Measurements from ENCODE around the gene YPEL2. TPM values are rescaled to one million over a fixed set of nuclear protein-coding genes. Genes with fewer than 3 reads are reported as not detected.
"Not testable (repeated sequence)": the region's sequence is repeated elsewhere in the genome, so short reads cannot be mapped to it uniquely, and the experiment has no call there.

YPEL2 gene, protein sequence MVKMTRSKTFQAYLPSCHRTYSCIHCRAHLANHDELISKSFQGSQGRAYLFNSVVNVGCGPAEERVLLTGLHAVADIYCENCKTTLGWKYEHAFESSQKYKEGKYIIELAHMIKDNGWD
- 1 to 10 TPM; 7.6 to 9.4 TPM for total RNA-seq

DNA sequence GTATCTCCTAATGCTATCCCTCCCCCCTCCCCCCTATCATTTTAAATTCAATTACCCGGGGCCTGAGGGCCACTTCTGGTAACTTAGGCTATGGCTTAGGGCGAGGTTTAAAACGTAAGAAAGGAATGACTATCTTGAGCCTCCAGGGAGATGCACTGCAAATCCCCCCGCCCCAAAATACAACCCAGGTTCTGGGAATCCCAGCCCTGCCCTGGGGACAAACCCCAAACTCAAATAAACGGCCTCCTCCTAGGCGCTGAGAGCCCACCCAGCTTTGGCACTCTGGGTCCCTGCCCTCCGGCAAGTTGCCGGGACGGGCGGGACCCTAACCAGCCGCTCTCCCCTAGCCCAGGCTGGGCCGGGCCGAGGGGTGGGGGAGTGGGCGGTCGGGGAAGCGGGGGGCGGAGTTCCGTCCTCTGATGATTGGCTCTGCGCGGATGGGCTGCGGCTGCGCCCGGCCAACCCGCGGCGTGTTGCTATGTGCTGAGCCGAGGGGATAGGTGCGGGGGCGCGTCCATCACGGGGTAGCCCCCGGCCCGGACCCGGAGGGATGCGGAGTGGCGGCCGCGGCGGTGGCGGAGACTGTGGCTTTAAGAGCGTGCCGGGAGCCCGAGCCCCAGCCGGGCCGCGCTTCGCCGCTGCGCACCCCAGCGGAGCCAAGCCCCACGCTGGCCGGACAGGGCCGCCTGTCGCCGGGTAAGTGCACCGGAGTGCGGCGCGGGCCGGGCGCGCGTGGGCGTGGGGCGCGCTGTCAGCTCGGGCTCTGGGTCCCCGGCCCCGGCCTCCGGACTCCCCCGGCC, at the start of gene YPEL2:
YPEL2 (plus strand) TSS at position 527 of the 800 bp plus-strand sequence. CDS start 21,755 bp downstream, outside the sequence.
- peak; percentile 92 for DNase-seq
- no peaks in the 10 kb centered on the region for H3K27me3 Mint-ChIP-seq
- H3K4me3 Mint-ChIP-seq = peak within 1 kb of the TSS; percentile 83
- ChIA-PET CTCF (interaction anchor here (1.2 to 8.4 kb wide), 4 partner anchors 31 to 187 kb away, joined by 4 to 141 read pairs (median 10); no protein-coding TSS in a partner anchor), POLR2A (interaction anchor here (1.6 kb wide), 1 partner anchor 109 kb away, joined by 5 read pairs; no protein-coding TSS in a partner anchor)
- peak within 1 kb of the TSS; percentile 64 for H3K27ac Mint-ChIP-seq
- H3K4me1 Mint-ChIP-seq (ENCODE audit: low read depth) = peaks cover 60% of the 10 kb centered on the region
- no peaks in the 10 kb centered on the region for H3K9me3 Mint-ChIP-seq
- intact Hi-C loops (cut with micrococcal nuclease) = loop anchor here (1.0 kb wide), 1 partner anchor 31 kb away; no protein-coding TSS in a partner anchor
- no peaks in the 10 kb centered on the region for H3K36me3 Mint-ChIP-seq

- ChIA-PET CTCF (no interaction called here), POLR2A (no interaction called here)
- Mint-ChIP-seq H3K9me3 (no peaks in the 10 kb centered on the region), H3K4me3 (no peak overlapping the region), H3K36me3 (no peaks in the 10 kb centered on the region), H3K4me1 (ENCODE audit: low read depth) (peaks cover 4% of the 10 kb centered on the region), H3K27me3 (no peaks in the 10 kb centered on the region), H3K27ac (no peak overlapping the region)
- intact Hi-C loops (cut with micrococcal nuclease) = no loop called here
- no peak for DNase-seq
Measured at GRCh38 chr17:59284317-59284716, 47.1 kb upstream of the YPEL2 start.

DNA sequence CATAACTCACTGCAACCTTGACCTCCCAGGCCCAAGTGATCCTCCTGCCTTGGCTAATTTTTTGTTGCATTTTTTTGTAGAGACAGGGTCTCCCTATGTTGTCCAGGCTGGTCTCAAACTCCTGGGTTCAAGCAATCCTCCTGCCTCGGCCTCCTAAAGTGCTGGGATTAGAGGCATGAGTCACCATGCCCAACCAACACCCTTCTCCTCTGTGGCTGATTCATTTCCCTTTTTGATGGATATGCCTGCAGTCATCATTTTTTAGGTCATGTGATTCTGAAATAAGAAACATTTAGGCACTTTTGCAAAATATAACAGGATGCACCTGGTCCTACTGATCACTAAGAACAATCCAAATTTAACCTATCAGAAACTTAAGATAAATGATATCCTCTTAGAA, 44.0 kb upstream of the YPEL2 start:
- Mint-ChIP-seq H3K4me1 (ENCODE audit: low read depth) (peaks cover 4% of the 10 kb centered on the region), H3K4me3 (no peak overlapping the region), H3K27me3 (peaks cover 2% of the 10 kb centered on the region), H3K9me3 (no peaks in the 10 kb centered on the region), H3K36me3 (no peaks in the 10 kb centered on the region), H3K27ac (no peak overlapping the region)
- POLR2A ChIA-PET = no interaction called here
- intact Hi-C loops (cut with micrococcal nuclease) = no loop called here
- DNase-seq = peak; percentile 22
- CTCF ChIA-PET = no interaction called here

DNA sequence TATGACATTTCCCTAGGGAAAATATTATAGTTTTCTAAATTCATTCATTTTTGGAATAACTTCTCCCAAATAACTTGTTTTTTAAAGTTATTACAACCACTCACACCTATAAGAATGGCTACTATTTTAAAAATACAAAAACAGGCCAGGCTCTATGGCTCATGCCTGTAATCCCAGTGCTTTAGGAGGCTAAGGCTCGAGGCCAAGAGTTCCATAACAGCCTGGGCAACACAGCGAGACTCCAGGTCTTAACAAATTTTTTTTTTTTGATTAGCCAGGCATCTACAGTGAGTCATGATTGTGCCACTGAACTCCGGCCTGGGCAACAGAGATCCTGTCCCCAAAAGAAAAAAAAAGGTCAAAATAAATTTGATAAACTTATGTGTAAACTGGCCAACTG, 43.6 kb upstream of the YPEL2 start:
- Mint-ChIP-seq H3K4me1 (ENCODE audit: low read depth) (peaks cover 4% of the 10 kb centered on the region), H3K9me3 (no peaks in the 10 kb centered on the region), H3K27me3 (peaks cover 2% of the 10 kb centered on the region), H3K27ac (no peak overlapping the region), H3K4me3 (no peak overlapping the region), H3K36me3 (no peaks in the 10 kb centered on the region)
- no peak for DNase-seq
- POLR2A ChIA-PET = no interaction called here
- intact Hi-C loops (cut with micrococcal nuclease) = no loop called here
- CTCF ChIA-PET = no interaction called here

DNA sequence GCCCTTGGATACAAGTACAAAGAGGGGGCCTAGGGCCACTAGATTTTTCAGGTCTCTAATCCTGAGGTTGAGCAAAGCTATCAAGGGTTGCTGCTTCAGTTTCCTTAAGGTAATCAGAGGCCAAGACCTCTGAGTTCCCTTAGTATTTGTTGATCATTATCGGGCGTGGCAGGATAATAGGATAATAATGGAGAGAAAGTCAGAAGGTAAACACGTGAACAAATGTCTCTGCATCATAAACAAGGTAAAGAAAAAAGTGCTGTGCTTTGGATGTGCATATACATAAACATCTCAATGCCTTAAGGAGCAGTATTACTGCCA, 41.5 kb upstream of the YPEL2 start:
- peaks cover 2% of the 10 kb centered on the region for H3K27me3 Mint-ChIP-seq
- CTCF ChIA-PET = no interaction called here
- DNase-seq = no peak
- intact Hi-C loops (cut with micrococcal nuclease) = no loop called here
- no peak overlapping the region for H3K27ac Mint-ChIP-seq
- no peaks in the 10 kb centered on the region for H3K9me3 Mint-ChIP-seq
- POLR2A ChIA-PET = no interaction called here
- no peaks in the 10 kb centered on the region for H3K36me3 Mint-ChIP-seq
- peaks cover 4% of the 10 kb centered on the region for H3K4me1 Mint-ChIP-seq (ENCODE audit: low read depth)
- H3K4me3 Mint-ChIP-seq = no peak overlapping the region

- H3K4me1 Mint-ChIP-seq (ENCODE audit: low read depth); POLR2A ChIA-PET: not testable (repeated sequence)
- CTCF ChIA-PET = interaction anchor here (0.7 kb wide), 1 partner anchor 314 kb away, joined by 4 read pairs; no protein-coding TSS in a partner anchor
Measured at GRCh38 chr17:59290302-59290998, 41.0 kb upstream of the YPEL2 start.

DNA sequence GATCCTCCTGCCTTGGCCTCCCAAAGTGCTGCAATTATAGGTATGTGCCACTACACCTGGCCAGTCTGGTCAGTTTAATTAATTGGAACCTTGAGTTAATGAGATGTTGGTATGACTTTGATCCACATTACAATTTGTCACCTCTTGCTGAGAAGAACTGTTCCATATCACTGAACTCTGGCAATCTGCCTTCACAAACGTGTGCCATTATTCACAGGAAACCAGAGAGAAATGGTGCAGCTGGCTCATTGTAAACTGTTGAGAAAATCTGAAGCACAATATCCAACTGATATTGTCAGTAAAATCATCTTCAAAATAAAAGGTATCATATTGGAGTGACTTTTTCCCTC, 39.3 kb upstream of the YPEL2 start:
- H3K27me3 Mint-ChIP-seq = peaks cover 2% of the 10 kb centered on the region
- intact Hi-C loops (cut with micrococcal nuclease) = no loop called here
- H3K4me3 Mint-ChIP-seq = no peak overlapping the region
- H3K9me3 Mint-ChIP-seq = no peaks in the 10 kb centered on the region
- CTCF ChIA-PET = no interaction called here
- H3K4me1 Mint-ChIP-seq (ENCODE audit: low read depth) = peaks cover 4% of the 10 kb centered on the region
- H3K36me3 Mint-ChIP-seq = no peaks in the 10 kb centered on the region
- no peak for DNase-seq
- POLR2A ChIA-PET = interaction anchor here (0.8 kb wide), 1 partner anchor 464 kb away, joined by 3 read pairs; no protein-coding TSS in a partner anchor
- H3K27ac Mint-ChIP-seq = no peak overlapping the region

More at GRCh38 chr17:59290302-59290998, 41.0 kb upstream of the YPEL2 start:
- H3K27ac Mint-ChIP-seq; intact Hi-C loops (cut with micrococcal nuclease); H3K36me3 Mint-ChIP-seq; H3K4me3 Mint-ChIP-seq; H3K9me3 Mint-ChIP-seq; DNase-seq; H3K27me3 Mint-ChIP-seq: not testable (repeated sequence)

DNA sequence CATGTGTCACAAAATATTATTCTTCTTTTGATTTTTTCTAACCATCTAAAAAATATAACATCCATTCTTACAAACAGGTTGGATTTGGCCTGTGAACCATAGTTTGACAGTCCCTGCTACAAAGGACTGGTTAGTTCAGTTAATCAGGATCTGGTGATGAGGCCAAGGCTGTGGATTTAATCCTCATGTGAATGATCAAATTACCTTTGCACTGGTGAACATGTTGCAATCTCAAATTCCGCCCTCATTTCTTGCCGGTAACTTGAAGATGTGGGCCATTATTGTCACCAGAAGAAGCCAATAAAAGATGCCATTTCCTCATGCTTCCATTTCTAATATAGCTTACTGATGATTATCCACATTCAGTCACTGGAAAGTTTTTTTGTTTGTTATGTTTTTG, 35.3 kb upstream of the YPEL2 start:
- ChIA-PET POLR2A (no interaction called here), CTCF (interaction anchor here (1.3 kb wide), 1 partner anchor 15 kb away, joined by 6 read pairs; no protein-coding TSS in a partner anchor)
- H3K27me3 Mint-ChIP-seq = no peaks in the 10 kb centered on the region
- no peaks in the 10 kb centered on the region for H3K9me3 Mint-ChIP-seq
- DNase-seq = no peak
- no peak overlapping the region for H3K4me3 Mint-ChIP-seq
- H3K36me3 Mint-ChIP-seq = no peaks in the 10 kb centered on the region
- intact Hi-C loops (cut with micrococcal nuclease) = no loop called here
- no peak overlapping the region for H3K27ac Mint-ChIP-seq
- no peaks in the 10 kb centered on the region for H3K4me1 Mint-ChIP-seq (ENCODE audit: low read depth)

DNA sequence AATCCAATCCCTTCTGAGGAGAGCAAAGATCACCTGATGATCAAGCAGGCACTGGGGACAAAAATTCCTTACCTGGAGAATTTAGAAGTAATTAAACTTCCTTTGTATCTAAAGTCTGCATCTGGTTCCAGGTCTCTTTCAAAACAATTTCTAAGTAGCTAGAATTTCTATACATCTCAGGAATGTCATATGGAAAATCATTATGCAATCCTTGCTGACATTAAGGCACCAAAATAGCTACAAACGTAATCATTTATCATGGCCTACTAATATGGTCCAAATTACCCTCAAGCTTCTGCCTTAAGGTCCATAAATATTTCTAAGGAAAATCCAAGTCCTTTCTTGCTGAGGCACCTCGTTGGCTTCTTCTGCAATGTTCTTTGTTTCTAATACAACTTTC, 32.9 kb upstream of the YPEL2 start:
- intact Hi-C loops (cut with micrococcal nuclease) = no loop called here
- no peak for DNase-seq
- ChIA-PET CTCF (interaction anchor here (0.9 kb wide), 1 partner anchor 13 kb away, joined by 3 read pairs; no protein-coding TSS in a partner anchor), POLR2A (no interaction called here)
- H3K27me3 Mint-ChIP-seq = no peaks in the 10 kb centered on the region
- H3K9me3 Mint-ChIP-seq = no peaks in the 10 kb centered on the region
- no peak overlapping the region for H3K27ac Mint-ChIP-seq
- no peaks in the 10 kb centered on the region for H3K36me3 Mint-ChIP-seq
- H3K4me1 Mint-ChIP-seq (ENCODE audit: low read depth) = no peaks in the 10 kb centered on the region
- no peak overlapping the region for H3K4me3 Mint-ChIP-seq

DNA sequence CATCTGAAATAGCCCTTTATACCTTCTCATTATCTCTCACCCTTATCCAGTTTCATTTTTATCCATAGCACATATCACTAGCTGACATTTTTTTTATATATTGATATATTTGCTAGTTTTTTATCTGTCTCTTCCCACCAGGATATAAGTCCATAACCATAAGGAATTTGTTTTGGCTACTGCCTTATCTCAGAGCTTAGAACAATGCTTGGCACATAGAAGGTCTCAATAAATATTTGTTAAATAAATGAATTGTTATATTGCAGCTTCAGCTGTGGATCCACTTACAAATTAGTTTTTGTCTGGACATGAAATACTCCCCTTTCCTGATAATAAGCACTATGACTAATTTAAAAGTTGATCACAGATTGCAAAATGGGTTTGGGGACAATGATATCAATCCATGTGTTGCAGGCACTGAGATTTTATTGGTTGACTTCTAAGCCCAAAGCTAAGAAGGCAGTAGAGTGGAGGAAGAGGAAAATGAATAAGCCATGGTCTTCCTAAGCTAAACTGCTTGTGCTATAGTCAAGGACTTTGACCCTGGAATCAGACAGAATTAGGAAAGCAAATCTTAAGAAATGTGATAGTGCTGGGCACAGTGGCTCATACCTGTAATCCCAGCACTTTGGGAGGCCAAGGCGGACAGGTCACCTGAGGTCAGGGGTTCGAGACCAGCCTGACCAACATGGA, 31.9 kb upstream of the YPEL2 start:
- ChIA-PET CTCF (no interaction called here), POLR2A (no interaction called here)
- Mint-ChIP-seq H3K27ac (no peak overlapping the region), H3K36me3 (no peaks in the 10 kb centered on the region), H3K9me3 (peaks cover 3% of the 10 kb centered on the region), H3K27me3 (peaks cover 1% of the 10 kb centered on the region), H3K4me1 (ENCODE audit: low read depth) (no peaks in the 10 kb centered on the region), H3K4me3 (no peak overlapping the region)
- DNase-seq = no peak
- intact Hi-C loops (cut with micrococcal nuclease) = no loop called here

DNA sequence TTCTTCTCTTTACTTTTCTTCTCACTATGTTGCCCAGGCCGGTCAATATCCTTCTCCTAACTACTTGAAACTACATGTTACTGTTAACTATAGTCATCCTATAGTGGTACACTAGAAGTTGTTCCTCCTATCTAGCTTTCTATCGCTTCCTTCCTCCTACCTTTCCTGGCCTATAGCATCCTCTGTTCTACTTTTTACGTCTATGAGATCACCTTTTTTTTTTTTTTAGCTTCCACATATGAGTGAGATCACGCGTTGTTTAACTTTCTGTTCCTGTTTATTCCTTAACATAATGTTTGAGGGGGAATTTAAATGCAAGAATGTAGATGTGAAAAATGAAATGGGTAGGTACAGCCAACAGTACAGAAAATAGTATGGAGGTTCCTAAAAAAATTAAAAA, 30.5 kb upstream of the YPEL2 start:
- ChIA-PET CTCF (interaction anchor here (0.6 to 1.0 kb wide), 3 partner anchors 9 to 259 kb away, joined by 3 read pairs; no protein-coding TSS in a partner anchor), POLR2A (no interaction called here)
- intact Hi-C loops (cut with micrococcal nuclease) = no loop called here
- no peak overlapping the region for H3K27ac Mint-ChIP-seq
- peaks cover 1% of the 10 kb centered on the region for H3K27me3 Mint-ChIP-seq
- H3K9me3 Mint-ChIP-seq = peaks cover 3% of the 10 kb centered on the region
- no peak overlapping the region for H3K4me3 Mint-ChIP-seq
- H3K36me3 Mint-ChIP-seq = no peaks in the 10 kb centered on the region
- H3K4me1 Mint-ChIP-seq (ENCODE audit: low read depth) = no peaks in the 10 kb centered on the region
- no peak for DNase-seq

GRCh38 chr17:59304811-59305210, 26.6 kb upstream of the YPEL2 start:
- no peak overlapping the region for H3K4me3 Mint-ChIP-seq
- CTCF ChIA-PET = no interaction called here
- H3K4me1 Mint-ChIP-seq (ENCODE audit: low read depth) = no peaks in the 10 kb centered on the region
- no peaks in the 10 kb centered on the region for H3K36me3 Mint-ChIP-seq
- POLR2A ChIA-PET = no interaction called here
- H3K9me3 Mint-ChIP-seq = peaks cover 3% of the 10 kb centered on the region
- peaks cover 1% of the 10 kb centered on the region for H3K27me3 Mint-ChIP-seq
- intact Hi-C loops (cut with micrococcal nuclease) = no loop called here
- no peak overlapping the region for H3K27ac Mint-ChIP-seq
- no peak for DNase-seq

Measured in activated CD4-positive, alpha-beta memory T cell treated with anti-CD3 and anti-CD28 coated beads for 36 hours (primary cell).